MG63 (cell line): ENCODE results near the gene ACBD4. TPM values are rescaled to one million over a fixed set of nuclear protein-coding genes. Genes with fewer than 3 reads are reported as not detected.

Source experiments
- DNase-seq: peaks from one replicate; pipeline ENCODE4 v3.0.0-alpha.2; 2020
- H3K27me3 ChIP-seq: fragments of 250-450 bp; sonication (Bioruptor Pico); 2 replicates; pipeline ENCODE4 v1.5.1; 2020; ENCODE audit warnings: mild to moderate bottlenecking, moderate library complexity
- H3K36me3 ChIP-seq: fragments of 250-450 bp; sonication (Bioruptor Pico); 2 replicates; pipeline ENCODE4 v1.5.1; 2020; ENCODE audit warnings: mild to moderate bottlenecking, moderate library complexity
- H3K4me3 ChIP-seq: fragments of 250-450 bp; sonication (Bioruptor Pico); 2 replicates; pipeline ENCODE4 v1.5.1; 2020; ENCODE audit warnings: mild to moderate bottlenecking, moderate library complexity
- H3K9me3 ChIP-seq: fragments of 250-450 bp; sonication (Bioruptor Pico); 2 replicates; pipeline ENCODE4 v1.5.1; 2020; ENCODE audit warnings: mild to moderate bottlenecking, moderate library complexity
- total RNA-seq: library from RNA; depleted of rRNA; stranded (reverse); fragments of >200 nt; shearing (Covaris generic); gene quantifications from 2 replicates; pipeline ENCODE4 v1.2.3, GENCODE V29; 2014; ENCODE audit warnings: low replicate concordance

ACBD4 gene
- total RNA-seq, 1 experiment from 2014 or later = 5.0 TPM

- no peak overlapping the region for H3K4me3 ChIP-seq
- DNase-seq = no peak
- no peaks in the 10 kb centered on the region for H3K27me3 ChIP-seq
- H3K9me3 ChIP-seq = no peaks in the 10 kb centered on the region
- H3K36me3 ChIP-seq = peaks cover 27% of the 10 kb centered on the region
Measured at GRCh38 chr17:45155483-45155882, 20.0 kb downstream of the ACBD4 start.

DNA sequence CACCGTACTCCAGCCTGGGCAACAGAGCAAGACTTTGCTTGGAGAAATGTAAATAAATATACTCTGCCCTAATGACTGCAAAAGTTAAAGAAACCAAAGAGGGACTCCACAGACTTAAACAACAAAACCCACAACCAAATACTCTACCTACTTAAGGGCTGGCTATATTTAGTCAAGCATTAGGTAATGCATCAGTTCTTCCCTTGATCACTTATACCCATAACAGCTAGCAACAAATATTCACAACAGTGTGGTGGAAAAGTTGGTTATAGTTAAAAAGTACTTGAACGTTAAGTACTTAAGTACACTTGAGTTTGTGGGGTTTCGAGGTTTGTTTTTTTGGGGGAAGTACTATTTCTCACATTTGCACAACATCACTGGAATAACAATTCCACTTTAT is 20.8 kb downstream of the ACBD4 start:
- Histone ChIP-seq H3K27me3 (no peaks in the 10 kb centered on the region), H3K36me3 (peaks cover 23% of the 10 kb centered on the region), H3K4me3 (no peak overlapping the region), H3K9me3 (no peaks in the 10 kb centered on the region)
- no peak for DNase-seq

DNA sequence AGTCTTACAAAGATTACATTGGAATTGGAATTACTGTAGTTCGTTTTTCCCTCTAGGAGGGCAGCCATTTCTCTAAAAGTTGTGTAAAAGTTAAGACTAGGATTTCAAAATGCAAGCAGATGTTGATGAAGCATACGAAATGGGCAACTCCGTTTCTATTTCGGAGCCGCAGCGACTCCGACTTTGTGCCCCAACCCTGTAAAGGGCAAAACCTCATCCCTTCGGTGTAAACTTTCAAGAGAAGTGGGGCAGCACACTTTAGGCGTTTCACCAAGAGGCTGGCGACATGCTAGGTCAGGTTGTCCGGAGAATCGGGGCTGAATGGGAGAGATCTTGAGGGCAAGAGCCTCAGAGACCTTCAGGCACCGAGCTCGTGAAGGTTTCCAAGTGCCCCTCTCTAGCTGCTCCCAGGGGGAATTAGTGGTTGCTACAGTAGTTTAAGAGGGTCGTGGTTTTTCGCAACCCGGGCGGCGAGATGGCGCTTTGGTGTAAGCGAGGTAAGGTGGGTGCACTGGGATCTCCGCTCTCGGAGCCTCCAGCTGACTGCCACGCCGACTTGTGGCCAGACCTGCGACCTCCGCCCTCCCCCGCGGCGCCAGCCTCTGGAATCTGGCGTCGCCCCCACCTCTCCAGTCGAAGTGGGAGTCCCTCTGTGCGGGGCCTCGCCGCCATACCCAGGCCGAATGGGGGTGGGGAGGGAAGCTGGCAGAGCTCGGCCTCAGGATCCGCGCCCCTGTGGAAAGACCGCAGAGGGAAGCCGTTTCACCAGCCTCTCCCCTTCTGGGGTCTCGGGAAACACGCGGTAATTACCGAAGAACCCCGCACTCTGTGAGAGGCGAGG is 25.2 kb downstream of the ACBD4 start:
- DNase-seq = peak; percentile 80
- no peaks in the 10 kb centered on the region for H3K27me3 ChIP-seq
- H3K36me3 ChIP-seq = peaks cover 17% of the 10 kb centered on the region
- no peaks in the 10 kb centered on the region for H3K9me3 ChIP-seq
- peak overlapping the region; percentile 83 for H3K4me3 ChIP-seq

GRCh38 chr17:45161288-45162024 is 26.0 kb downstream of the ACBD4 start, which contains the start of gene HEXIM2:
Gene HEXIM2 (plus strand): TSS chr17:45161875. CDS start chr17:45162794, 919 bp downstream.
- DNase-seq = peak; percentile 98
- peaks cover 17% of the 10 kb centered on the region for H3K36me3 ChIP-seq
- H3K27me3 ChIP-seq = no peaks in the 10 kb centered on the region
- peak within 1 kb of the TSS; percentile 83 for H3K4me3 ChIP-seq
- H3K9me3 ChIP-seq = no peaks in the 10 kb centered on the region

DNA sequence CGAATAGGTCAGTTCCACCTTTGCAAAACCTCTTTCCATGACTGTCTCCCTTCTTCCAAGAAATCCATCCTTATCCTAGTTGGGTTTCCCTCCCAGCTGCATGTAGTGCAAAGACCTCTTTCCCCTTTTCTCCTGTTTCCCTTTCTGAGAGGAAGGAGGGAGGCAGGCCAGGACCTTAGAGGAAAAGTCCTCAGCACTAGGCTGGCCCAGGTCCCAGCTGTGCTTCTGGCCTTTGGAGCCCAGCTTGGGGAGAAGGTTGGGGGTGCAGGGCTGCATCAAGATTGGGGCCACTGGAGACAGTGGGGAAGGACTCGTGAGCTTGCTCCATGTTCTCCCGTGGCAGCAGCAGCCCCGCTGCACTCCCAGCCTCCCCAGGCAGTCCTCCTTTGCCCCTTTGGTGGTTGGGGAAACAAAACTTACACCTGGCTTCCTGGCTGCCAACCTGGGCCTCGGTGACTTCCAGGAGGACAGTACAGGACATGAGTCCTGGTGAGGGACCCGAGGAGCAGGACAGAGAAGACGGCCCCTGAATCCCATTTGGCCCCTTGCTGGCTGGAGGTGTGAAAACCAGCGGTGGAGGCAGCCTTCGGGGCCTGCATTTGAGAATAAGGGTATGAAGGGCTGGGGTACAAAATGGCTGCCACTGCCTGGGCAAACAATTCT is 26.7 kb downstream of the ACBD4 start:
- Histone ChIP-seq H3K36me3 (peaks cover 17% of the 10 kb centered on the region), H3K27me3 (no peaks in the 10 kb centered on the region), H3K4me3 (peak overlapping the region; percentile 83), H3K9me3 (no peaks in the 10 kb centered on the region)
- DNase-seq = no peak

GRCh38 chr17:45164734-45165269 is 29.3 kb downstream of the ACBD4 start:
- H3K9me3 ChIP-seq = no peaks in the 10 kb centered on the region
- H3K27me3 ChIP-seq = no peaks in the 10 kb centered on the region
- DNase-seq = no peak
- no peak overlapping the region for H3K4me3 ChIP-seq
- peaks cover 9% of the 10 kb centered on the region for H3K36me3 ChIP-seq

GRCh38 chr17:45168991-45169752 is 33.7 kb downstream of the ACBD4 start:
- DNase-seq = no peak
- H3K36me3 ChIP-seq = 0 out of 2 replicates have a peak, but pooled peaks cover 4% of the 10 kb centered on the region
- H3K27me3 ChIP-seq = no peaks in the 10 kb centered on the region
- H3K9me3 ChIP-seq = no peaks in the 10 kb centered on the region
- H3K4me3 ChIP-seq = no peak overlapping the region

DNA sequence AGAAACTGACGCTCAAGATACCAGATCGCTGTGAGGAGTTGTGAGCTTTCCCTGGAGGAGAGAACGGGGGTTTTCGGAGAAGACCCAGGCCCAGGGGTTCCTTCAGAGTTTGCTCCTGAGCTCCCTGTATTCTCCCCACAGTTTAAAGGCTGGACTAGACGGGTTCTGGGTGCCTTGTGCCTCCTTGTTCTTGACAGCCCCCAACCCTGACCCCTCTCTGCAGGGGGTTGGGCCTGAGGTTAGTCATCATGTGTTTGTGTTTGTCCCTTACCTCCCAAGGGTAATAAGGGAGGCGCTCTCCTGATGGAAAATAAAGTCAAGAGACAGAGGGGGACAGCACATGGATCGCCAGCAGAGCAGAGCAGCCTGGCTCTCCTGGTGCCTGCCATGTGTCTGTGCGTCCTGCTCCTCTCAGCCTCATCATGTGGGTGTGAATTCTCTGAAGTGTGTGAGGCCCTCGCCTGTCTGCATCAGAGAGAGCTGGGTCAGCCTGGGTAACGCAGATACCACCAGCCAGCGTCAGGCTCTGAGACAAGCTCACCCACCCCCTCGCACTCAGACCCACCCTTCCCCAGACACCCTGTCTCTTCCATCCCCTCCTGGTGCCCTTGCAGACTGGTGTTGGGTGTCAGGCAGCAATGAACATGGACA is 34.9 kb downstream of the ACBD4 start:
- H3K9me3 ChIP-seq = no peaks in the 10 kb centered on the region
- H3K36me3 ChIP-seq = 0 out of 2 replicates have a peak, but pooled peaks cover 4% of the 10 kb centered on the region
- DNase-seq = no peak
- no peaks in the 10 kb centered on the region for H3K27me3 ChIP-seq
- H3K4me3 ChIP-seq = peak overlapping the region; percentile 58

- 0 out of 2 replicates have a peak, but pooled peaks cover 4% of the 10 kb centered on the region for H3K36me3 ChIP-seq
- peak; percentile 98 for DNase-seq
- no peaks in the 10 kb centered on the region for H3K9me3 ChIP-seq
- H3K27me3 ChIP-seq = no peaks in the 10 kb centered on the region
- H3K4me3 ChIP-seq = peak overlapping the region; percentile 58
Measured at GRCh38 chr17:45170931-45171337, 35.4 kb downstream of the ACBD4 start.

- Histone ChIP-seq H3K4me3 (peak overlapping the region; percentile 58), H3K9me3 (no peaks in the 10 kb centered on the region), H3K27me3 (no peaks in the 10 kb centered on the region), H3K36me3 (0 out of 2 replicates have a peak, but pooled peaks cover 4% of the 10 kb centered on the region)
- DNase-seq = peak; percentile 96
Measured at GRCh38 chr17:45171338-45172231, 36.1 kb downstream of the ACBD4 start.

- no peak for DNase-seq
- no peaks in the 10 kb centered on the region for H3K9me3 ChIP-seq
- no peaks in the 10 kb centered on the region for H3K27me3 ChIP-seq
- peak overlapping the region; percentile 58 for H3K4me3 ChIP-seq
- 0 out of 2 replicates have a peak, but pooled peaks cover 4% of the 10 kb centered on the region for H3K36me3 ChIP-seq
Measured at GRCh38 chr17:45172232-45172540, 36.7 kb downstream of the ACBD4 start.

DNA sequence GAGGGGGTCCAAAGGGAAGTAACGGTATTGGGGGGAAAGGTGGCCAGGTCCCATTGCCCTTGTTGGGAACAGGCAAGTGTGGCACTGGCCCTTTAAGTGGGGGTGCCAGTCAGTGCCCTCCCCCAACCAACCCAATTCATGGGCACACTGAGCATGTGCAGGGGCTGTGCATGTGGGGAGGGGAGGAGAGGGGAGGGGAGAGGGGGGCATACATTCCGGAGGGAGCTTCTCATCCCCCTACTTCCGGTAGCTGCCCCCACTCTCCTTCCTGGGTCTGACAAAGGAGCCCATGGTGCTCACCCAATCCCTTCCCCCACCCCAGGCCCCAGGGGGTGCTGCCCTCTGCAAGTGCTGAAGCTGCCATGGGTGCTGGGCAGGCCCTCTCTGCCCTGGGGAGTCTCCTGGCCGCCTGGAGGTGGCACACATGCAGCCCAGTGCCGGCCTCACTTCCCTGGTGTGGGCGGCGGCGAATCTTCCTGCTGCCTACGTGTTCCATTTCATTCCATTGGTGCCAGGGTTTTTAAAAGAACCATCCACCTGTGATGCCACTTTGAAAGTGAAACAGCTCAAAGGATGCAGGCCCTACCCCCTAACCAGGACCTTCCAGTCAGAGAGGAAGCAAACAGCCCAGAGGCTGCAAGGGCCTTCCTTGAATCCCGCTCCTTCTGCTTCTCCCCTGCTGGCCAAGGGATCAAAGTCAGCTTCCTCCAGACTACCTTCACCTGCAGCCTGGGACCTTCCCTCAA is 37.2 kb downstream of the ACBD4 start:
- DNase-seq = peak; percentile 99
- no peaks in the 10 kb centered on the region for H3K9me3 ChIP-seq
- H3K4me3 ChIP-seq = peak overlapping the region; percentile 58
- H3K36me3 ChIP-seq = 0 out of 2 replicates have a peak, but pooled peaks cover 4% of the 10 kb centered on the region
- H3K27me3 ChIP-seq = no peaks in the 10 kb centered on the region

DNA sequence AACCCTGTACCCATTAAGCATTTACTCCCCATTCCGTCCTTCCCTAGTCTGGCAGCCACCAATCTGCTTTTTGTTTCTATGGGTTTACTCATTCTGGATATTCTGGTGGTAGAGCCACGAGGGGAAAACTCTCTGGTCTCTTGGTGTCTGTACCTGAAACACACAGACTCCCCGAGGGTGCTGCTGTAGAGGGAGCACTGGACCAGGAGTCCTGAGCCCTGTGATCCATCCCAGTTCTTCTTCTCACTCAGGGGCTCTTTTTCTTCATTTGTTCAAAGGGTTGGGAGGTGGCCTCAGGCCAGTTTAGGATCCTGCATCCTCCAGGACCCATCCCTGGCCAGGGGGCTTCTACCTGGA is 40.2 kb downstream of the ACBD4 start:
- Histone ChIP-seq H3K36me3 (no peaks in the 10 kb centered on the region), H3K9me3 (no peaks in the 10 kb centered on the region), H3K4me3 (no peak overlapping the region), H3K27me3 (no peaks in the 10 kb centered on the region)
- no peak for DNase-seq

DNA sequence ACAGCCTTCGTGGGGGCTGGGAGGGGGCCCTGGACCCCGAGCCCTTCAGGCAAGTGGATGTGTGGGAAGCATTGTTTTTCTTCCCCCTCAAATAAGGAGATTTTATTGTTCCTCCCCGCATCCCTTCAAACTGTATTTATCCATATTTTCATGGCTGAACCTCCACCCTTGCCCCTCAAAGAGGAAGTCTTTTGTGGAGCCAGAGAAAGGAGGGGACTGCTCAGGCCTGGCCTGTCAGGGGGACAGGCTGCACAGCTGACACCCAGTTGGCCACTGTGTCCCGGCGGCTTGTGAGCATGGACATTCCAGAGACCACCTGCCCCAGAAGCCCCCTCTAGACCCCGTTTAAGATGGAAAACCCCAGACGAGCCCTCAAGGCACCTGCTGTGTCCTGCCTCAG is 42.1 kb downstream of the ACBD4 start:
- Histone ChIP-seq H3K36me3 (no peaks in the 10 kb centered on the region), H3K27me3 (no peaks in the 10 kb centered on the region), H3K9me3 (no peaks in the 10 kb centered on the region), H3K4me3 (no peak overlapping the region)
- no peak for DNase-seq
